GM15510 (cell line): ENCODE measurements around the gene C7orf25.

ENCODE experiments used
- POLR2A ChIP-seq: IDR thresholded peaks from 3 replicates; pipeline ENCODE4 v1.6.1; 2011; ENCODE audit warnings: borderline replicate concordance; ENCODE audit not compliant: insufficient read length; ENCODE audit errors: extremely low read depth

The C7orf25 gene

GRCh38 chr7:42907316-42907715 is 4.6 kb downstream of the C7orf25 start:
- TF ChIP-seq POLR2A = no peak

- TF ChIP-seq POLR2A = no peak
Observed at GRCh38 chr7:42906181-42906580, 5.7 kb downstream of the C7orf25 start.

- TF ChIP-seq POLR2A = no peak
Observed at GRCh38 chr7:42902331-42902730, 9.5 kb downstream of the C7orf25 start.

- TF ChIP-seq POLR2A = no peak
Observed at GRCh38 chr7:42900842-42901241, 11.0 kb downstream of the C7orf25 start.

GRCh38 chr7:42893346-42894240 is 18.3 kb downstream of the C7orf25 start:
- no peak for TF ChIP-seq POLR2A

GRCh38 chr7:42886893-42887505 is 24.9 kb downstream of the C7orf25 start:
- no peak for TF ChIP-seq POLR2A

GRCh38 chr7:42886129-42886528 is 25.7 kb downstream of the C7orf25 start:
- no peak for TF ChIP-seq POLR2A

- TF ChIP-seq POLR2A = no peak
Observed at GRCh38 chr7:42883950-42884349, 27.9 kb downstream of the C7orf25 start.

- TF ChIP-seq POLR2A = no peak
Observed at GRCh38 chr7:42880392-42880791, 31.5 kb downstream of the C7orf25 start.

GRCh38 chr7:42878303-42878702 is 33.6 kb downstream of the C7orf25 start:
- no peak for TF ChIP-seq POLR2A

GRCh38 chr7:42877862-42878261 is 34.0 kb downstream of the C7orf25 start:
- no peak for TF ChIP-seq POLR2A

GRCh38 chr7:42876182-42877068 is 35.4 kb downstream of the C7orf25 start:
- no peak for TF ChIP-seq POLR2A

GRCh38 chr7:42869131-42870020 is 42.5 kb downstream of the C7orf25 start:
- TF ChIP-seq POLR2A = no peak

- no peak for TF ChIP-seq POLR2A
Observed at GRCh38 chr7:42868480-42868879, 43.4 kb downstream of the C7orf25 start.
